Measurements from ENCODE around the gene FASTKD2. TPM values are rescaled to one million over a fixed set of nuclear protein-coding genes. Genes with fewer than 3 reads are reported as not detected.
A peak's percentile ranks its signal among the peaks of the same experiment; 100 is the strongest.

FASTKD2 gene
- total RNA-seq: 10 to 100 TPM; 22.0 to 41.4 TPM
- 10 to 100 TPM in 1 of 2 donors, 1 to 10 TPM in 1; 9.8 to 18.5 TPM for polyA plus RNA-seq
- long read RNA-seq, donor 1, transcript FASTKD2-201 (12 exons, 3,188 nt): major isoform, 7 of 17 reads
- long read RNA-seq, donor 1, partial matches to known transcripts: 6 of 17 reads
- long read RNA-seq, donor 1, other reads (novel, unspliced or antisense): 0 of 17 reads
- long read RNA-seq, donor 2, partial matches to known transcripts: 6 of 9 reads
- long read RNA-seq, donor 2, other reads (novel, unspliced or antisense): 0 of 9 reads
- long read RNA-seq, donor 3, partial matches to known transcripts: 6 of 12 reads
- long read RNA-seq, donor 3, other reads (novel, unspliced or antisense): 0 of 12 reads
- long read RNA-seq, donor 4, partial matches to known transcripts: 10 of 13 reads
- long read RNA-seq, donor 4, other reads (novel, unspliced or antisense): 0 of 13 reads
- long read RNA-seq, donor 5, transcript FASTKD2-201 (12 exons, 3,188 nt): major isoform, 5 of 26 reads
- long read RNA-seq, donor 5, partial matches to known transcripts: 17 of 26 reads
- long read RNA-seq, donor 5, other reads (novel, unspliced or antisense): 0 of 26 reads

DNA sequence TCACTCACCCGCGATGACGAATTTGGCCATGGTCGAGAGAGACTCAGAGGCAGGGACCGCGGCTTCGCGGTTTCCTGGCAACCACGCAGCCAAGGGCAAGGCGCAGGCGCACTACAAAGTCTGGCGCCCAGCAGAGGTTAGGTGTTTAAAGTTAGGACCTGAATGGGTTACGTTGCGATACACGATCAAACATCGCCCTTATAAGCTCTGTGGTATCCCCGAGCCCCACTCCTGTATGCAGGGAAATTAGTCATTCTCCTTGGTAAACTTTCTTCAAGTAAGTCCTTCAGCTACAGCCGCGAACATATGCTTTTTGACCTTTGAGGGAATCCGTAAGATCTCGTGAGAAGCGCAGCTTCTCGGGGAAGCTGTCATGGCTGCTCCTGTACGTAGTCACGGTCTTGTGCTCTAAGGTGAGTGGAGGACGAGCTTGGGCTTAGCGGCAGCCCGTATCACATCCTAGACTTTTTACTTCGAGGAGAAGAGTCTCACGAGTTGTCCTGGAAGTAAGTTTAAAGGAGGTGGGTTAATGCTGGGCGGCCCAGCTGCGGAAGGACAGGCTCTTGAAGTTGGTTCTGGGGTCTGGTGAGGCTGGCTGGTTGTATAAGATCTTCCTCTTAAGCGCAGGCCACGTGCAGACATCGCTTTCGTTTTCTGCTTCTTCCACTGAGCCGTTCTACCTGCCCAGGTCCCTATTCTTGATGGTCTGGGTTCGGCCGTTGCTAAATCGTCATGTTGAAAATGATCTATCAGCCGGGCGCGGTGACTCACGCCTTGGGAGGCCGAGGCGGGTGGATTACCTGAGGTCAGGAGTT is at the start of gene FASTKD2, which contains the start of gene MDH1B:
FASTKD2 (plus strand) TSS at position 365 of the 815 bp plus-strand sequence. CDS start 1,088 bp downstream, outside the sequence.
MDH1B (minus strand) TSS at position 87 of the 815 bp plus-strand sequence; CDS start at position 30, 57 bp downstream.
- 0 to 1% methylated on average over 46 of the region's 46 CpGs for WGBS, 2 donors
- ATAC-seq (ENCODE audit: insufficient read depth, low FRiP score) (peak; percentile 95), DNase-seq (peak; percentile 91 to 97 (median 97))
- Histone ChIP-seq H3K27me3 (ENCODE audit: control insufficient read depth in 3 of 3, insufficient read depth in 3 of 3, low read length in 2 of 3) (peaks cover 0 to 4% (median 0%) of the 10 kb centered on the region in 3 donors), H3K4me1 (ENCODE audit: control insufficient read depth in 5 of 5, insufficient read depth in 5 of 5, low read length in 5 of 5) (peaks cover 0 to 10% (median 0%) of the 10 kb centered on the region in 5 donors), H3K9me3 (ENCODE audit: control insufficient read depth in 4 of 4, insufficient read depth in 3 of 4, low read length in 3 of 4) (no peaks in the 10 kb centered on the region), H3K4me3 (peak within 1 kb of the TSS; percentile 56), H3K9ac (ENCODE audit: insufficient read depth in 1 of 2, low read length in 2 of 2) (peak within 1 kb of the TSS; percentile 88 to 97), H3K36me3 (ENCODE audit: control insufficient read depth in 4 of 4, insufficient read depth in 4 of 4, low read length in 4 of 4) (peaks cover 0 to 17% (median 9%) of the 10 kb centered on the region in 4 donors), H3K27ac (ENCODE audit: low read depth in 1 of 2, low read length in 1 of 2) (peak within 1 kb of the TSS; percentile 92 to 94)
- TF ChIP-seq, protein P1, sequence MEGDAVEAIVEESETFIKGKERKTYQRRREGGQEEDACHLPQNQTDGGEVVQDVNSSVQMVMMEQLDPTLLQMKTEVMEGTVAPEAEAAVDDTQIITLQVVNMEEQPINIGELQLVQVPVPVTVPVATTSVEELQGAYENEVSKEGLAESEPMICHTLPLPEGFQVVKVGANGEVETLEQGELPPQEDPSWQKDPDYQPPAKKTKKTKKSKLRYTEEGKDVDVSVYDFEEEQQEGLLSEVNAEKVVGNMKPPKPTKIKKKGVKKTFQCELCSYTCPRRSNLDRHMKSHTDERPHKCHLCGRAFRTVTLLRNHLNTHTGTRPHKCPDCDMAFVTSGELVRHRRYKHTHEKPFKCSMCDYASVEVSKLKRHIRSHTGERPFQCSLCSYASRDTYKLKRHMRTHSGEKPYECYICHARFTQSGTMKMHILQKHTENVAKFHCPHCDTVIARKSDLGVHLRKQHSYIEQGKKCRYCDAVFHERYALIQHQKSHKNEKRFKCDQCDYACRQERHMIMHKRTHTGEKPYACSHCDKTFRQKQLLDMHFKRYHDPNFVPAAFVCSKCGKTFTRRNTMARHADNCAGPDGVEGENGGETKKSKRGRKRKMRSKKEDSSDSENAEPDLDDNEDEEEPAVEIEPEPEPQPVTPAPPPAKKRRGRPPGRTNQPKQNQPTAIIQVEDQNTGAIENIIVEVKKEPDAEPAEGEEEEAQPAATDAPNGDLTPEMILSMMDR (IDR thresholded peaks at IDR 0.05; ENCODE audit: control extremely low read depth, extremely low read depth): no peak

DNA sequence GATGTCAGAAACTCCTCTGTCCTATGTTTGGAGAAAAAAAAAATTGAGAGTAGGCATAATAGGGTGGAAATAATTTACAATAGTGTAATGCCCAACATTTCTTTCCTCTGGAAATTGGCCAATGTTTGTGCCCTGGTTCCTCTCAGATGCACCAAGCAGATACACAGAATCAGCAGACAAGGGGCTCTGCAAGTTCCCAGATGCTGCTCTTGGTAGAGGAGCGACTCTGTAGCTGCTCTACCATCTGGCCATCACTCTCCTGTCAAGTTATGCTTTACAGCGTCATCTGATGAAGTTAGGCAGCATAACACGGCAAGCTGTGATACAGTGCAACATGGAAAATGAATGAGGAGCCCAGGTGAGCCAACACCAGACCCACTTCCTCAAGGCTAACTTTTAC is 48.8 kb upstream of the FASTKD2 start:
- ATAC-seq (ENCODE audit: insufficient read depth, low FRiP score) (no peak), DNase-seq (no peak)

DNA sequence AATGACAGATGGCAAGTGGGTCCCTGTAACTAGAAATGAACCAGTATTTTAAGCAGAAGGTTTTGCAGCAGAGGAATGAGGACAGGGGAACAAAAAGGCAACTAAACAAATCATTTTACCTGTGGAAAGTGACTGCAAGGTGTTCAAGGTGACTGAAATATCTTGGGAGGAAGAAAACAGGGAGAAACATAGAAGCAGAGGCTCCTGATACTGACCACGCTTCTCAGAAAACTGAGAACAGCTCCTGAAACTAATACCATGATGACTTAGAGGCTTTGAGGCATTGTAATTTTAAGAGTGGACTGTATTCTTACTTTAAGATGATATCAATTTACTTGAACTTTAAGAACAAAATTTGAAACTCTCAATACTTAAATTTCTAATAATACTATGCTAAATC is 47.1 kb upstream of the FASTKD2 start, which contains the start of gene DYTN:
DYTN (minus strand) TSS at position 101 of the 400 bp plus-strand sequence. CDS start 117 bp downstream, outside the sequence.
- Histone ChIP-seq H3K4me3 (no peak within 1 kb of the TSS), H3K9me3 (ENCODE audit: control insufficient read depth in 4 of 4, insufficient read depth in 3 of 4, low read length in 3 of 4) (no peaks in the 10 kb centered on the region), H3K27me3 (ENCODE audit: control insufficient read depth in 3 of 3, insufficient read depth in 3 of 3, low read length in 2 of 3) (no peaks in the 10 kb centered on the region), H3K27ac (ENCODE audit: low read depth in 1 of 2, low read length in 1 of 2) (no peak within 1 kb of the TSS), H3K4me1 (ENCODE audit: control insufficient read depth in 5 of 5, insufficient read depth in 5 of 5, low read length in 5 of 5) (no peaks in the 10 kb centered on the region), H3K9ac (ENCODE audit: insufficient read depth in 1 of 2, low read length in 2 of 2) (no peak within 1 kb of the TSS), H3K36me3 (ENCODE audit: control insufficient read depth in 4 of 4, insufficient read depth in 4 of 4, low read length in 4 of 4) (no peaks in the 10 kb centered on the region)
- TF ChIP-seq, protein P1 (IDR thresholded peaks at IDR 0.05; ENCODE audit: control extremely low read depth, extremely low read depth): no peak
- no peak for DNase-seq
- no peak for ATAC-seq (ENCODE audit: insufficient read depth, low FRiP score)
- WGBS, 2 donors: 82 to 88% methylated on average over 1 of the region's 1 CpG

More for the DNA sequence above, 48.8 kb upstream of the FASTKD2 start:
- no peaks in the 10 kb centered on the region for H3K27me3 ChIP-seq (ENCODE audit: control insufficient read depth in 3 of 3, insufficient read depth in 3 of 3, low read length in 2 of 3)
- no peaks in the 10 kb centered on the region for H3K9me3 ChIP-seq (ENCODE audit: control insufficient read depth in 4 of 4, insufficient read depth in 3 of 4, low read length in 3 of 4)
- TF ChIP-seq, protein P1 (IDR thresholded peaks at IDR 0.05; ENCODE audit: control extremely low read depth, extremely low read depth): no peak
- H3K4me1 ChIP-seq (ENCODE audit: control insufficient read depth in 5 of 5, insufficient read depth in 5 of 5, low read length in 5 of 5): no peaks in the 10 kb centered on the region
- H3K9ac ChIP-seq (ENCODE audit: insufficient read depth in 1 of 2, low read length in 2 of 2): no peak overlapping the region
- H3K4me3 ChIP-seq: no peak overlapping the region
- no peak overlapping the region for H3K27ac ChIP-seq (ENCODE audit: low read depth in 1 of 2, low read length in 1 of 2)
- WGBS, 2 donors: 85 to 92% methylated on average over 3 of the region's 3 CpGs
- H3K36me3 ChIP-seq (ENCODE audit: control insufficient read depth in 4 of 4, insufficient read depth in 4 of 4, low read length in 4 of 4): no peaks in the 10 kb centered on the region
